Medulla oblongata (tissue), 1 donor: ENCODE data around the gene TMEFF1.
A peak's percentile ranks its signal among the peaks of the same experiment; 100 is the strongest.

Source experiments
- DNase-seq: peaks from one replicate; pipeline ENCODE4 v3.0.0-alpha.2; 2015; ENCODE audit errors: extremely low spot score

Gene TMEFF1

GRCh38 chr9:100602342-100602801, 129.4 kb downstream of the TMEFF1 start:
- peak; percentile 77 for DNase-seq

DNA sequence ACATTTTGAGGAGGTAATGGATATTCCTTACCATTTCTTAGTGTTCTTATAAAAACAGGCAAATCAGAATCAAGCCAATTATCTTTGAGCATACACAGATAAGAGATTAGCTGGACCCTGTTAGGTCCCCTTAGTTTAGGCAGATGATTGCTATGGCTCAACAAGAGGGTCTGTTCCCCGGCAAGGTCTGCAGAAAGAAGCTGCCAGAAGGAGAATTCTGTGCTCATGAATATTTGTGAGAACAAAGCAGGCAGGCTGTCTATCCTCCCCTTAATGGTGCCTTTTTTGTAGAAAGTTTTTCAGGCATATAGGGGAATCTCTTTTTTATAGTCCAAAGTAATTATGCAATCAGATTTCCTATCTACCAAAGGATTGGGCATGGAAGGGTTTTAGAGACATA, 132.5 kb downstream of the TMEFF1 start:
- DNase-seq = no peak

- no peak for DNase-seq
Measured at GRCh38 chr9:100619194-100619593, 146.2 kb downstream of the TMEFF1 start.

GRCh38 chr9:100619665-100620064, 146.7 kb downstream of the TMEFF1 start:
- DNase-seq = no peak

GRCh38 chr9:100623969-100624368, 151.0 kb downstream of the TMEFF1 start:
- DNase-seq = no peak

DNA sequence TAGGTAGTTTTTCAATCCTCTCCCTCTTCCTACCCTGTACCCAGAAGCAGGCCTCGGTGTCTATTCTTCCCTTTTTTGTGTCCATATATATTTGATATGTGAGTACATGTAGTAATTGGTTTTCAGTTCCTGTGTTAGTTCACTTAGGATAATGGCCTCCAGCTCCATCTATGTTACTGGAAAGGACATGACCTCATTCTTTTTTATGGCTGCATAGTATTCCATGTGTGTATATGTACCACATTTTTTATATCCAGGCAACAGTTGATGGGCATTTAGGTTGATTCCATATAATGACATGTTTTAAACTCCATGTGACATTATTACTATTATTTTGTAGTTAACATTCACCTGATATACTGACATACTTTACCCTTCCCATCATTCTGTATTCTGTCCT, 154.0 kb downstream of the TMEFF1 start:
- DNase-seq = no peak
